Naive thymus-derived CD4-positive, alpha-beta T cell (primary cell): Measurements from ENCODE around the gene MAPK8IP1. TPM values are rescaled to one million over a fixed set of nuclear protein-coding genes. Genes with fewer than 3 reads are reported as not detected.

ENCODE experiments used
- ATAC-seq: fragments of 150-1000 bp; cut with Tn5 transposase; 2 replicates; pipeline ENCODE4 v1.10.0; 2021; ENCODE audit warnings: mild to moderate bottlenecking, moderate library complexity
- CTCF ChIA-PET: fragments of 350-600 bp; sonication (Branson Sonifier 250); formaldehyde crosslinking; loops from one replicate; lab custom pipeline; 2021; ENCODE audit warnings: antibody characterized with exemption; lab: Charles Lee
- POLR2A ChIA-PET: fragments of 350-600 bp; sonication (Branson Sonifier 250); formaldehyde crosslinking; loops from one replicate; lab custom pipeline; 2021; ENCODE audit warnings: antibody characterized with exemption, inconsistent platforms; lab: Charles Lee
- DNase-seq, 9 donors: peaks; one replicate each; pipeline versions ENCODE4 v3.0.0 to v3.0.0-alpha.2; 2020 to 2022; ENCODE audit warnings: mixed read lengths in 1 of 9
- H3K27ac ChIP-seq: one replicate; pipeline ENCODE4 v1.7.0; 2013; ENCODE audit warnings: mild to moderate bottlenecking, low read depth, low read length, moderate library complexity
- H3K27me3 ChIP-seq, 2 donors: one replicate each; pipeline ENCODE4 v1.7.0; 2013; ENCODE audit warnings: low read length in 2 of 2, mild to moderate bottlenecking in 2 of 2, moderate library complexity in 2 of 2; ENCODE audit not compliant: control insufficient read depth in 2 of 2, insufficient read depth in 2 of 2
- H3K36me3 ChIP-seq, 3 experiments: 1 replicate in 2 of 3; 2 replicates in 1 of 3; pipeline ENCODE4 v1.7.0; 2013; ENCODE audit warnings: low read length in 3 of 3, mild to moderate bottlenecking in 3 of 3, moderate library complexity in 1 of 3; ENCODE audit not compliant: insufficient read depth in 3 of 3, control insufficient read depth in 2 of 3
- H3K4me1 ChIP-seq, 2 donors: one replicate each; pipeline ENCODE4 v1.7.0; 2013; ENCODE audit warnings: low read length in 2 of 2, mild to moderate bottlenecking in 2 of 2, moderate library complexity in 1 of 2; ENCODE audit not compliant: control insufficient read depth in 2 of 2, insufficient read depth in 2 of 2
- H3K4me3 ChIP-seq: 2 replicates; pipeline ENCODE4 v1.7.0; 2013; ENCODE audit warnings: mild to moderate bottlenecking, low read length
- H3K9me3 ChIP-seq, 3 experiments: 1 replicate in 2 of 3; 2 replicates in 1 of 3; pipeline ENCODE4 v1.7.0; 2013; ENCODE audit warnings: low read length in 3 of 3; ENCODE audit not compliant: control insufficient read depth in 2 of 3
- H3K27ac Mint-ChIP-seq, 9 donors: one replicate each; pipeline ENCODE4 v1.8.0; 2020 to 2022; ENCODE audit warnings: mixed read lengths in 9 of 9, mild to moderate bottlenecking in 8 of 9, moderate library complexity in 5 of 9, inconsistent platforms in 2 of 9
- H3K27me3 Mint-ChIP-seq, 5 donors: one replicate each; pipeline ENCODE4 v1.8.0; 2021 to 2022; ENCODE audit warnings: mixed read lengths in 5 of 5, mild to moderate bottlenecking in 1 of 5
- H3K36me3 Mint-ChIP-seq, 5 donors: one replicate each; pipeline ENCODE4 v1.8.0; 2020 to 2022; ENCODE audit warnings: mixed read lengths in 5 of 5, mild to moderate bottlenecking in 3 of 5, inconsistent platforms in 1 of 5
- H3K4me1 Mint-ChIP-seq, 7 donors: one replicate each; pipeline ENCODE4 v1.8.0; 2020 to 2022; ENCODE audit warnings: mixed read lengths in 7 of 7, mild to moderate bottlenecking in 3 of 7, inconsistent platforms in 1 of 7
- H3K4me3 Mint-ChIP-seq, 10 donors: one replicate each; pipeline ENCODE4 v1.8.0; 2020 to 2022; ENCODE audit warnings: mild to moderate bottlenecking in 10 of 10, mixed read lengths in 10 of 10, moderate library complexity in 6 of 10, inconsistent platforms in 2 of 10
- H3K9me3 Mint-ChIP-seq, 11 donors: one replicate each; pipeline ENCODE4 v1.8.0; 2020 to 2022; ENCODE audit warnings: mixed read lengths in 11 of 11, mild to moderate bottlenecking in 4 of 11, inconsistent platforms in 1 of 11, moderate library complexity in 1 of 11
- intact Hi-C, 2 donors: fragments of 100-400 bp; cut with micrococcal nuclease; formaldehyde crosslinking; loops; one replicate each; pipeline ENCODE4 v1.15.1; 2023
- polyA plus RNA-seq, 2 donors: library from polyadenylated mRNA; unstranded; fragments of 300-500 nt; fragmentation: Illumina TruSeq; gene quantifications; one replicate each; pipeline ENCODE4 v1.2.3, GENCODE V29; 2021
- total RNA-seq, 6 experiments: library from RNA in 5 of 6; stranded (reverse) in 5 of 6; gene quantifications; 1 replicate in 5 of 6; 2 replicates in 1 of 6; pipeline ENCODE4 v1.2.3 and lab custom pipeline; 2021 to 2026

Gene MAPK8IP1
- total and polyA plus RNA-seq, 7 experiments from 2014 or later: 0.65 to 7.0 (median 0.92) TPM; not detected in 2

GRCh38 chr11:45846174-45846675, 39.2 kb upstream of the MAPK8IP1 start:
- Mint-ChIP-seq H3K4me1 (peaks cover 35 to 61% (median 49%) of the 10 kb centered on the region in 7 donors), H3K4me3 (peak overlapping the region; percentile 78 to 96 (median 90)), H3K27ac (peak overlapping the region; percentile 89 to 99 (median 96)), H3K27me3 (peaks cover 0 to 26% (median 0%) of the 10 kb centered on the region in 5 donors), H3K36me3 (peaks cover 0 to 8% (median 5%) of the 10 kb centered on the region in 5 donors), H3K9me3 (peaks cover 0 to 2% (median 0%) of the 10 kb centered on the region in 11 donors)
- Histone ChIP-seq H3K4me3 (peak overlapping the region; percentile 85), H3K36me3 (peaks cover 0 to 6% (median 0%) of the 10 kb centered on the region in 3 experiments), H3K27me3 (no peaks in the 10 kb centered on the region), H3K9me3 (no peaks in the 10 kb centered on the region), H3K27ac (peak overlapping the region; percentile 91), H3K4me1 (peaks cover 21 to 34% of the 10 kb centered on the region in 2 donors)
- ATAC-seq (no peak), DNase-seq (no peak)
- ChIA-PET POLR2A (interaction anchor here (0.7 to 2.5 kb wide), 8 partner anchors 8 to 771 kb away, joined by 3 to 17 read pairs (median 4); partner anchors contain the start of genes ATG13, PEX16 and SLC35C1), CTCF (interaction anchor here (0.9 to 1.2 kb wide), 4 partner anchors 43 to 160 kb away, joined by 3 to 8 read pairs (median 3); no protein-coding TSS in a partner anchor)
- intact Hi-C loops: loop anchor here (2.0 to 10.0 kb wide), 8 partner anchors 273 to 1796 kb away; partner anchors contain the start of genes ARHGAP1 (in 1 of the 2), DGKZ (in 1 of the 2), MTCH2 (in 1 of the 2) and PHF21A (in 1 of the 2)

GRCh38 chr11:45846974-45847910, 38.2 kb upstream of the MAPK8IP1 start, which contains the start of gene CRY2:
CRY2 (plus strand) TSS chr11:45847475; CDS start chr11:45847491, 16 bp downstream.
- Histone ChIP-seq H3K27me3 (no peaks in the 10 kb centered on the region), H3K36me3 (peaks cover 0 to 6% (median 0%) of the 10 kb centered on the region in 3 experiments), H3K4me1 (peaks cover 21 to 34% of the 10 kb centered on the region in 2 donors), H3K4me3 (peak within 1 kb of the TSS; percentile 85), H3K27ac (peak within 1 kb of the TSS; percentile 91), H3K9me3 (no peaks in the 10 kb centered on the region)
- H3K4me3 Mint-ChIP-seq: peak within 1 kb of the TSS; percentile 78 to 96 (median 90)
- peaks cover 0 to 2% (median 0%) of the 10 kb centered on the region in 11 donors for H3K9me3 Mint-ChIP-seq
- DNase-seq (peak; percentile 94 to 98 (median 97)), ATAC-seq (peak; percentile 90)
- peak within 1 kb of the TSS; percentile 89 to 99 (median 96) for H3K27ac Mint-ChIP-seq
- H3K36me3 Mint-ChIP-seq: peaks cover 0 to 8% (median 5%) of the 10 kb centered on the region in 5 donors
- intact Hi-C loops: loop anchor here (1.0 to 10.0 kb wide), 14 partner anchors 13 to 1795 kb away; partner anchors contain the start of genes SLC35C1 (in 2 of the 2), ARHGAP1 (in 1 of the 2), ATG13 (in 1 of the 2) and DGKZ (in 1 of the 2)
- ChIA-PET POLR2A (interaction anchor here (0.6 to 2.5 kb wide), 12 partner anchors 9 to 1868 kb away, joined by 3 to 17 read pairs (median 4); partner anchors contain the start of genes AGBL2, ARHGAP1, ATG13 and PEX16), CTCF (interaction anchor here (0.9 to 1.2 kb wide), 4 partner anchors 44 to 159 kb away, joined by 3 to 8 read pairs (median 3); no protein-coding TSS in a partner anchor)
- peaks cover 40 to 68% (median 54%) of the 10 kb centered on the region in 7 donors for H3K4me1 Mint-ChIP-seq
- peaks cover 0 to 20% (median 0%) of the 10 kb centered on the region in 5 donors for H3K27me3 Mint-ChIP-seq

- POLR2A ChIA-PET: interaction anchor here (1.3 kb wide), 2 partner anchors 48 to 853 kb away, joined by 4 read pairs; partner anchors contain the start of genes ARHGAP1 and ZNF408
- intact Hi-C loops: loop anchor here (1.0 to 10.0 kb wide), 14 partner anchors 14 to 1794 kb away; partner anchors contain the start of genes MAPK8IP1 (in 2 of the 2), SLC35C1 (in 2 of the 2), ARHGAP1 (in 1 of the 2) and ATG13 (in 1 of the 2)
Measured at GRCh38 chr11:45847911-45848316, 37.5 kb upstream of the MAPK8IP1 start.

GRCh38 chr11:45848654-45849081, 36.8 kb upstream of the MAPK8IP1 start:
- Histone ChIP-seq H3K4me3 (peak overlapping the region; percentile 85), H3K4me1 (peaks cover 16 to 30% of the 10 kb centered on the region in 2 donors), H3K27me3 (no peaks in the 10 kb centered on the region), H3K9me3 (no peaks in the 10 kb centered on the region), H3K36me3 (peaks cover 0 to 6% (median 0%) of the 10 kb centered on the region in 3 experiments), H3K27ac (no peak overlapping the region)
- no peak for DNase-seq
- intact Hi-C loops: loop anchor here (1.0 to 10.0 kb wide), 4 partner anchors 37 to 1794 kb away; partner anchors contain the start of genes MAPK8IP1 (in 1 of the 2) and MTCH2 (in 1 of the 2)
- peak overlapping the region in 6 of 9 donors; percentile 58 to 97 (median 81) for H3K27ac Mint-ChIP-seq
- no peak for ATAC-seq
- H3K4me1 Mint-ChIP-seq: peaks cover 35 to 69% (median 57%) of the 10 kb centered on the region in 7 donors
- peaks cover 0 to 8% (median 5%) of the 10 kb centered on the region in 5 donors for H3K36me3 Mint-ChIP-seq
- H3K9me3 Mint-ChIP-seq: peaks cover 0 to 2% (median 0%) of the 10 kb centered on the region in 11 donors
- H3K4me3 Mint-ChIP-seq: peak overlapping the region; percentile 78 to 96 (median 90)
- CTCF ChIA-PET: no interaction called here
- H3K27me3 Mint-ChIP-seq: peaks cover 0 to 14% (median 0%) of the 10 kb centered on the region in 5 donors
- POLR2A ChIA-PET: no interaction called here

More at GRCh38 chr11:45847911-45848316, 37.5 kb upstream of the MAPK8IP1 start:
- Mint-ChIP-seq H3K4me1 (peaks cover 40 to 73% (median 61%) of the 10 kb centered on the region in 7 donors), H3K4me3 (peak overlapping the region; percentile 78 to 96 (median 90)), H3K36me3 (peaks cover 0 to 8% (median 5%) of the 10 kb centered on the region in 5 donors), H3K27me3 (peaks cover 0 to 16% (median 0%) of the 10 kb centered on the region in 5 donors), H3K9me3 (peaks cover 0 to 2% (median 0%) of the 10 kb centered on the region in 11 donors), H3K27ac (peak overlapping the region in 7 of 9 donors; percentile 78 to 99 (median 93))
- Histone ChIP-seq H3K27ac (peak overlapping the region; percentile 91), H3K36me3 (peaks cover 0 to 6% (median 0%) of the 10 kb centered on the region in 3 experiments), H3K27me3 (no peaks in the 10 kb centered on the region), H3K9me3 (no peaks in the 10 kb centered on the region), H3K4me1 (peaks cover 21 to 34% of the 10 kb centered on the region in 2 donors), H3K4me3 (peak overlapping the region; percentile 85)
- DNase-seq (peak in 6 of 9 donors; percentile 36 to 58 (median 54)), ATAC-seq (peak; percentile 16)
- CTCF ChIA-PET: no interaction called here

GRCh38 chr11:45850446-45850845, 35.0 kb upstream of the MAPK8IP1 start:
- Histone ChIP-seq H3K27me3 (no peaks in the 10 kb centered on the region), H3K36me3 (peaks cover 0 to 12% (median 0%) of the 10 kb centered on the region in 3 experiments), H3K4me1 (peaks cover 16 to 29% of the 10 kb centered on the region in 2 donors), H3K9me3 (no peaks in the 10 kb centered on the region), H3K27ac (no peak overlapping the region), H3K4me3 (no peak overlapping the region)
- ChIA-PET CTCF (interaction anchor here (0.7 kb wide), 1 partner anchor 8 kb away, joined by 3 read pairs; no protein-coding TSS in a partner anchor), POLR2A (interaction anchor here (1.2 kb wide), 1 partner anchor 67 kb away, joined by 4 read pairs; the partner anchor contains the start of gene PEX16)
- Mint-ChIP-seq H3K4me1 (peaks cover 36 to 74% (median 61%) of the 10 kb centered on the region in 7 donors), H3K4me3 (peak overlapping the region in 8 of 10 donors; percentile 37 to 68 (median 58)), H3K27me3 (peaks cover 0 to 9% (median 0%) of the 10 kb centered on the region in 5 donors), H3K36me3 (peaks cover 0 to 10% (median 5%) of the 10 kb centered on the region in 5 donors), H3K9me3 (peaks cover 0 to 2% (median 0%) of the 10 kb centered on the region in 11 donors), H3K27ac (peak overlapping the region in 4 of 9 donors; percentile 42 to 81 (median 64))
- intact Hi-C loops: no loop called here
- DNase-seq (no peak), ATAC-seq (no peak)
